NCI-H460 (cell line): ENCODE measurements around the gene GLYR1. TPM values are rescaled to one million over a fixed set of nuclear protein-coding genes. Genes with fewer than 3 reads are reported as not detected.

Experiments used
- DNase-seq: peaks from one replicate; pipeline ENCODE4 v3.0.0-alpha.2; 2016; ENCODE audit warnings: low read depth; ENCODE audit errors: extremely low read depth
- small RNA-seq, 2 experiments: library from RNA; depleted of rRNA; stranded (forward); fragments of <200 nt; gene quantifications; one replicate each; pipeline ENCODE3, GENCODE V24; 2014
- total RNA-seq: library from RNA; depleted of rRNA; stranded (reverse); fragments of >200 nt; shearing (Covaris generic); gene quantifications from 2 replicates; pipeline ENCODE4 v1.2.3, GENCODE V29; 2014; rRNA removed

Gene GLYR1
- total RNA-seq, 1 experiment from 2014 or later: 31.1 TPM

DNA sequence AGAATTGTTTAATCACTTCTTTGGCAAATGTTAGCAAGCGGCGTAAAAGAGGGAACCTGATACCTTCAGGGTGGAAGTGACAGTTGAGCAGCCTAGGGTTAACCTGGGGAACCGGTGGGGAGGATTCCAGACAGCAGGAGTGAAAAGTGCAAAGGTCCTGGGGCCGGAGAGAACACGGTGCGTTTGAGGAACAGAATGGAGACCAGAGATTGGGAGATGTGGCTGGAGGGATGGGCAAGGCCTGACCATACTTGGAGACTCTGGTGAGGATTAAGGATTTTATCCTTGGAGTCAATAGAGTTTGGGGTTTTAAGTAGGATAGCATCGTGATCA is 77.8 kb downstream of the GLYR1 start:
- DNase-seq: no peak

DNA sequence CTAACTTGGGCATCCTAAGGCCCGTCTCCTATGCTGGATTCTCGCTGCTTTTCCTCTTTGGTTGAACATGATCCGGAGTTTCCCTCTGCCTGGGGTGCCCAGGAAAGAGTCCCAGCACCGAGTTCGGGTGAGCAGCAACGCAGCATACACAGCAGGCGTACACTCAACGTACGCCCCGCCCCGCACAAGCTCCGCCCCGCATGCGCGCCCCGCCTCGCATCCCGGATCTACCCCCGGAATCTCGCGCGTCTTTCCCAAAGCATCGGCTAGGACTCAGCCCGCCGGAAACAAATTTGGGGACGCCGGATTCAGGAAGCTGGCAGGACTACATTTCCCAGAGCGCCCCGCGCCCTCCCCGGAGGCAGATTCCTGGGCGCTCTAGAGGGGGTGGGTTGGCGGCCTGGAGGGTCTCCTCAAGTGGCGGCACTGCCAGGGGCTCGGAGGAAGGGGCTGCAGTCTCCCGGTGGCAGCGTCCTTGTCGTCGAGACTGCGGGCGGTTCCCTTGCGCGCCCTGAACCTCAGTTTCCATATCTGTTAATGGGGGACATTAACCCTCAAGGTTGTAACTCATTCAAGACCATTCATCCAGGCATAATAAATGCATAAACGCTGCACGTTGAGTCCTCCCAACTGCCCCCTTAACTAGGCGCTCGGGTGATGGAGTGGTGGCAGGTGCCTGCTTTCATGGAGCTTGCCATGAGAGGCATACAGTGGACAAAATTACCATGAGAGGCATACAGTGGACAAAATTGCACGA is 78.4 kb downstream of the GLYR1 start:
- DNase-seq: peak; percentile 96

DNA sequence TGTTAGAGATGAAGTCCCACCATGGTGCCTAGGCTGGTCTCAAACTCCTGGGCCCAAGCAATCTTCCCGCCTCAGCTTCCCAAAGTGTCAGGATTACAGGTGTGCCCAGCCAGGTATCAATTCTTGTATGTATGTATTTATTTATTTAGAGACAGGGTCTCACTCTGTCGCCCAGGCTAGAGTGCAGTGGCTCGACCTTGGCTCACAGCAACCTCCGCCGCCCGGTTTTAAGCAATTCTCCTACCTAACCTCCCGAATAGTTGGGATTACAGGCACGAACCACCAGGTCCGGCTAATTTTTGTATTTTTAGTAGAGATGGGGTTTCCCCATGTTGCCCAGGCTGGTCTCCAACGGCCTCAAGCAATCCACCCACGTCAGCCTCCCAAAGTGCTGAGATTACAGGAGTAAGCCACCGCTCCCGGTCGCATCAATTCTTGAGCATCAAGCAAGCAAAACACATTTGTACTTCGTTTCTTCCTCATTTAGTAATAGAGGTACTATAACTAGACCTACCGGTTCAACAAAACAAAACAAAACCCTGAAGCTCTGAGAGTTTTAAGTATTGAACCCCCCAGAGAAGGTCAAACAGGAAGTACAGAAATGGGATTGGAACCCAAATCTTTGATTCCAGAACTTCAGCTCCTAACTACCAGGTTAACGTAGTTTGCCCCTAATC is 79.1 kb downstream of the GLYR1 start:
- DNase-seq: peak; percentile 14

DNA sequence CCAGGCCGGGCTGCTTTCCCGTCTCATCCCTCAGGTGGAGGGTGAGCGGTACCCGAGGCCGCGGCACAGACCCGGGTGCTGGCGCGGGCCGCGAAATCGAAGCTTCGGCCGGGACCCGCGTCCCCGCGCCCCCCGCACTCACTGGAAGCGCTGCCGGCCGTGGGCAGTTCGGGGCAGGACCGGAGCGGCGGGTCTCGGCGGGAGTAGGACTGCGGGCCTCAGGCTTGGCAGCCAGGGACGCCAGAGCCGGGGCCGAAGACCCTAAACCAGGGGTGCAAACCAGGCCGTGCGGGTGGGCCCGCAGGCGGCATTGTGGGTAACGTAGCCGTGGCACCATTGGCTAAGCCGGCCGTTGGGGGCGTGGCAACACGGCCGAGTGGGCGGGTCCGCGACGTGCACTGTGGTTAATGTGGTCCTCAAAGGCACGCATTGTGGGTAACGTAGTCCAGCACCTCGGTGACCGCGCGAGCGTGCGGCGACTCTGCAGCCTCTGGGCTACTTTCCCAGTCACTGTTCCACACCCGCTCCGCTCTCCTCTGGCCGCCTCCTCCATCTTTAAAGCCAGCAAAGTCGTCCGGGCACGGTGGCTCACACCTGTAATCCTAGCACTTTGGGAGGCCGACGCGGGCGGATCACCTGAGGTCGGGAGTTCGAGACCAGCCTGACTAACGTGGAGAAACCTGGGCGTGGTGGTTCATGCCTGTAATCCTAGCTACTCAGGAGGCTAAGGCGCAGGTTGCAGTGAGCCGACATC is 80.0 kb downstream of the GLYR1 start, which contains the start of gene ZNF500:
Gene ZNF500, minus strand, starts transcription at position 288 of the 754 bp plus-strand sequence. CDS start 1,184 bp downstream, outside the sequence.
- DNase-seq: peak; percentile 94

DNA sequence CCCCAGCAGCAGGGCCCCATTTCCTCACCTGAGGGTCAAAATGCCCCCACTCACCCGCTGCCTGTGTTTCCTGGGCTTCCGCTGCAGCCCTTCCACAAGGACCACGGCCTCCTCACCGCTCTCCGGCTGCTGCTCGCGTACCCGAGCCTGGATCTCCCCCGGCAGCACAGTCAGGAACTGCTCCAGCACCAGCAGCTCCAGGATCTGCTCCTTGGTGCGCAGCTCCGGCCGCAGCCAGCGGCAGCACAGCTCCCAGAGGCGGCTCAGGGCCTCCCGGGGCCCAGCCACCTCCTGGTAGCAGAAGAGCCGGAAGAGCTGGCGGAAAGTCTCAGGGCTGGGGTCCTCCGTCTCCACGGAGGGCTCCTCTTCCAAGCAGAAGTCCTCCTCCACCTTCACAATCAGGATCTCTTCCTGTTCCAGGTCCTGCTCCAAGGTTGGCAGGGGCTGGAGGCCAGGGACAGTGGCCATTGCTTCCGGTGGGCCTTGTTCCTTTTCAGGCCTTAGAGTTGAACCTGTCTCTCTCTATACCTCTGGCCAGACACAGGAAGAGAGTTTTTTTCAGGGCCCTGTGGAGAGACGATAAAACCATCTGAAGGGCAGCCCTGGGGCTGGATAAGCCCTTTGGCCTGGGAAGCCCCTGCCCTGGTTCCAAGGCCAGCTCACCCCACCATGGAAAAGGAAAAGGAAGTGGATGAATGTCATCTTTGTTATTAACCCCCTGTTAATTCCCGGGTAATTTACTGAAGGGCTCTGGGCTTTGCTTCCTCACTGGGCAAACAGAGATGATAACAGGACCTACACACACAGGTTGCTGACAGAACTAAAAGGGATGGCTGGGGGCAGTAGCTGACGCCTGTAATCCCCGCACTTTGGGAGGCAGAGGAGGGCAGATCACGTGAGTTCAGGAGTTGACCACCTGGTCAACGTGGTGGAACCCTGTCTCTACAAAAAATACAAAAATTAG is 81.3 kb downstream of the GLYR1 start:
- no peak for DNase-seq

DNA sequence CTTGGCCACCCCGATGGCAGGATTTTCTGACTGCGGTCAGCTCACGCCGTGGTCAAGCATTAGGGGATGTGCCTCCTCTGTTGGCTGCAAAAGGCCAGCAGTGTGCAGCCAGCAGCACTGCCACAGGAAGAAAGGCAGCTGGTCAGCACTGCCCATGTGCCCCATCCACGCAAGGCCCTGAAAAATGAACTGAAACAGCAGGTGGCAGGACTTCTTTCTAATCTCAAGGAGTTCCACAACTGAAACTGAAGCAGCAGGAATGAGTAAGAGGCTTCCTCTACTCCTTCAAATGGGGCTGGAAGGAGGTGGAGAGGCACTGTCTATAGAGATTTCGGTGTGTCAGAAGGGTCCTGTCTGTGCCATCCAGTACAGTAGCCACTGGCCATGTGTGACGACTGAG is 83.3 kb downstream of the GLYR1 start:
- no peak for DNase-seq

DNA sequence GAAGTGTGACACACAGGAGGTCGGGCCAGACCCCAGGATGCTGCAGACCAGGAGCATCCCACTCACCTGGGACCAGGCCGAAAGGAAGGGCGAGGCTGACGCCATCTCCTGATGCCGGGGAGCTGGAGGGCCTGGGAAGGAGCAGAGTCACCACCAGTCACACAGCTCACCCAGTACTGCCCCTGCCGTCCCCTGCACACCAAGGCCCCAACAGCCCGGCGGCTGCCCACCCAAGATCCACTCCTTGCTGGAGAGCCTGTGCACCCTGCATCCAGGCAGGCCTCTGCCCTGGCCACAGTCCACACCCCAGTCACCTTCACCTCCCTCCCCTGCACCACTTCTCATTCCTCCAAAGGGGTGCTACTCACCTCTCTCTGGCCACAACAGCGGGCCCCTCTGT is 84.9 kb downstream of the GLYR1 start:
- no peak for DNase-seq

DNA sequence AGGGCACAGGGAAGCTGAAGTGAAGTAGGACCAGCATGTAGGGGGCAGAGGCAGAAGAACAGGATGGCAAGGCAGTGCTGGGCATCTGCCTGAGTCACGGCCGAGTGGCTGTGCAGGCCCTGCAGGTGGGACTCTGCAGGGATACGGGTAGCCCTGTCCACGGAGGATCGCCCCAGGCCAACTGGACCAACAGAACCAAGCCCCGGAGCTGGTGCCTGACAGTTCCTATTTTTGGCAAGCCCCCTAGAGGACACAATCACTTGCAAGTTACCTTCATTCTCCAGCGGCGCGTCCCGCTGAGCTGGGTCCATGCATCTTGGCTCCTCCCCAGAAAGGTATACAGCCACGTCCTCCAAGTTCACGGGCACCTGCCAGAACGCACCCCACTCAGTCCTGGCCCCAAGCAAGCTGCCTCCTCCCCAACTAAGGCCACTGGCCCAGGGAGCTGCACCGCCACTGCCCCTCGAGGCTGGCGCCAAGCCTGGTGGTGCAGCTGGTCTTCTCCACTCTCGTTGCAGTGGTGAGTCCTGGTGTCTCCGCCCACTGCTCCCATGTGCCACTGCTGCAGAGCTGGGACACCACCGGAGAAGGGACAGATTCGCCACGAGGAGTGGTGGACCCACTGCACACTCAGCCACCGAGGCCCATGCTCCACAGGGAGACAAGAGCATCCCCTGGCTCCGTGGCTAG is 86.7 kb downstream of the GLYR1 start:
- no peak for DNase-seq

DNA sequence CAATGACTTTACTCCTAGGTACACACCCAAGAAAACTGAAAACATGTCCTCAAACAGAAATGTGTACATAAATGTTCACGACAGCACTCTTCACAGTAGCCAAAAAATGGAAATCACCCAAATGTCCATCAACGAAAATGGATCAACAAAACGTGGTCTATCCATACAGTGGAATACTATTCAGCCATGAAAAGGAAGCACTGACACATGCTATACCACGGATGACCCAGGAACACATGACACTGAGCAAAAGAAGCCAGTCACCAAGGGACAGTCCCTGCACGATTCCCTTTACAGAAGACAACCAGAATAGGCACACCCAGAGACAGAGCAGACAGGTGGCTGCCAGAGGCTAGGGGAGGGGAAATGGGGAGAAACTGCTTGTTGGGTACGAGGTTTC is 91.4 kb downstream of the GLYR1 start:
- DNase-seq: no peak

DNA sequence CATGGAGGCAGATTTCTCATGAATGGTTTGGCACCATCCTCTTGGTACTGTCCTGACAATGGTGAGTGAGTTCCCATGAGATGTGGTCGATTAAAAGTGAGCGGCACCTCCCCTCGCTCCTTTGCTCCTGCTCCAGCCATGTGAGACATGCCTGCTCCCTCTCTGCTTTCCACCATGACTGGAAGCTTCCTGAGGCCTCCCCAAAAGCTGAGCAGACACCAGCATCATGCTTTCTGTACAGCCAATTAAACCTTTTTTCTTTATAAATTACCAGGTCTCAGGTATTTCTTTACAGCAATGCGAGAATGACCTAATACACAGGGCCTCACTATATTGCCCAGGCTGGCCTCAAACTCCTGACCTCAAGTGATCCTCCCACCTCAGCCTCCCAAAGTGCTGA is 92.2 kb downstream of the GLYR1 start:
- DNase-seq: no peak

DNA sequence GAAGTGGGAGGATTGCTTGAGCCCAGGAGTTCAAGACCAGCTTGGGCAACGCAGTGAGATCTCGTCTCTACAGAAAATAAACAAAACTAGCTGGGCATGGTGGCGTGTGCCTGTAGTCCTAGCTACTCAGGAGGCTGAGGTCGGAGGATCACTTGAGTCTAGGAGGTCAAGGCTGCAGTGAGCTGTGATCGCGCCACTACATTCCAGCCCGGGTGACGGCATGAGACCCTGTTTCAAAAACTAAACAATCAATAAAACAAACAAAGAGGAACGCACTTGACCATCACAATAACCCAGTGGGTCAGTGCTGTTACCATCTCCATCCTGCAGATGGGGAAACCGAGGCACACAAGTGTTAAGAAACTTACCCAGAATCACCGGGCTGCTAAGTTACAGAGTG is 93.9 kb downstream of the GLYR1 start:
- no peak for DNase-seq

Small RNAs within 50 kb of the gene (small RNA-seq; reads per million reads assigned to genes)
- 0 reads per million in 2 experiments for gene RF00017

Other genes starting within 250 kb of the GLYR1 start
- 10.7 and 11.5 TPM in 2 replicates for gene UBALD1, start 232.4 kb downstream of the GLYR1 start, total RNA-seq
- gene MGRN1, start 222.5 kb downstream of the GLYR1 start, total RNA-seq: 13.6 and 15.3 TPM in 2 replicates
- gene NUDT16L1, start 153.7 kb downstream of the GLYR1 start, total RNA-seq: 5.5 and 7.8 TPM in 2 replicates
- gene ANKS3, start 113.0 kb downstream of the GLYR1 start, total RNA-seq: 8.2 and 13.8 TPM in 2 replicates
- gene DNAAF8, start 112.8 kb downstream of the GLYR1 start, total RNA-seq: 0.15 and 0.26 TPM in 2 replicates
- 6.2 and 7.0 TPM in 2 replicates for gene ZNF500, start 80.1 kb downstream of the GLYR1 start, total RNA-seq
- not detected in 2 replicates for gene SEPTIN12, start 58.9 kb downstream of the GLYR1 start, total RNA-seq
- gene SMIM22, start 51.9 kb downstream of the GLYR1 start, total RNA-seq: not detected in 2 replicates
- gene ROGDI, start 44.7 kb downstream of the GLYR1 start, total RNA-seq: 5.3 and 9.5 TPM in 2 replicates
- gene UBN1, start 193 bp upstream of the GLYR1 start, total RNA-seq: 25.2 and 27.1 TPM in 2 replicates
- 2.5 and 3.5 TPM in 2 replicates for gene PPL, start 89.9 kb upstream of the GLYR1 start, total RNA-seq
- gene SEC14L5, start 111.0 kb upstream of the GLYR1 start, total RNA-seq: 0.02 and 0.12 TPM in 2 replicates
- 15.2 and 18.9 TPM in 2 replicates for gene NAGPA, start 186.6 kb upstream of the GLYR1 start, total RNA-seq
- gene C16orf89, start 218.7 kb upstream of the GLYR1 start, total RNA-seq: not detected in 2 replicates
- gene ALG1, start 224.6 kb upstream of the GLYR1 start, total RNA-seq: 21.6 and 22.0 TPM in 2 replicates